NCI-H128 (cell line): ENCODE results near the gene LCN12.
A peak's percentile ranks its signal among the peaks of the same experiment; 100 is the strongest.

Source experiments
- DNase-seq: peaks from one replicate; lab custom pipeline; 2025; ENCODE audit not compliant: unreplicated experiment; lab: John Stamatoyannopoulos, UW

Gene LCN12

GRCh38 chr9:136944519-136945332, 7.3 kb upstream of the LCN12 start, which contains the start of the genes C8G and FBXW5:
Gene C8G, plus strand, starts transcription at chr9:136945243. Its CDS starts 78 bp downstream, at chr9:136945321.
Gene FBXW5, minus strand, starts transcription at chr9:136944738. Its CDS starts 655 bp downstream, at chr9:136944083.
- DNase-seq: peak; percentile 89

GRCh38 chr9:136945333-136946227, 6.5 kb upstream of the LCN12 start:
- no peak for DNase-seq

GRCh38 chr9:136946228-136947027, 5.6 kb upstream of the LCN12 start:
- DNase-seq: no peak

GRCh38 chr9:136947028-136947891, 4.8 kb upstream of the LCN12 start:
- DNase-seq: no peak

GRCh38 chr9:136947955-136948510, 4.0 kb upstream of the LCN12 start:
- DNase-seq: no peak

- DNase-seq: no peak
Measured at GRCh38 chr9:136949239-136949816, 2.7 kb upstream of the LCN12 start.

GRCh38 chr9:136949817-136950655, 2.0 kb upstream of the LCN12 start:
- DNase-seq: peak; percentile 93

- no peak for DNase-seq
Measured at GRCh38 chr9:136950656-136951276, 1.3 kb upstream of the LCN12 start.

- no peak for DNase-seq
Measured at GRCh38 chr9:136952321-136952850, 313 bp downstream of the LCN12 start.

- DNase-seq: no peak
Measured at GRCh38 chr9:136952876-136953770, 1.1 kb downstream of the LCN12 start.

GRCh38 chr9:136953771-136954269, 1.7 kb downstream of the LCN12 start:
- DNase-seq: no peak

- no peak for DNase-seq
Measured at GRCh38 chr9:136954270-136955083, 2.4 kb downstream of the LCN12 start.

GRCh38 chr9:136955202-136955942, 3.3 kb downstream of the LCN12 start:
- no peak for DNase-seq

GRCh38 chr9:136955943-136956335, 3.9 kb downstream of the LCN12 start:
- no peak for DNase-seq

GRCh38 chr9:136956604-136957003, 4.5 kb downstream of the LCN12 start:
- DNase-seq: no peak
